CD14-positive monocyte (primary cell): ENCODE data around the gene DRC7. TPM values are rescaled to one million over a fixed set of nuclear protein-coding genes. Genes with fewer than 3 reads are reported as not detected.
"Not testable (repeated sequence)": the region's sequence is repeated elsewhere in the genome, so short reads cannot be mapped to it uniquely, and the experiment has no call there.

Source experiments
- DNase-seq, 3 donors: peaks; one replicate each; pipeline ENCODE4 v3.0.0-alpha.2; 2011 to 2022
- H2AFZ ChIP-seq: 2 replicates; pipeline ENCODE4 v1.6.0; 2012; ENCODE audit warnings: mild to moderate bottlenecking, low read depth, low read length, inconsistent platforms; ENCODE audit not compliant: insufficient read depth, poor library complexity, severe bottlenecking
- H3K27ac ChIP-seq, 2 donors: 1 replicate in 1 of 2; 2 replicates in 1 of 2; pipeline ENCODE4 v1.5.1; 2012 to 2013; ENCODE audit warnings: low read length in 2 of 2, control low read depth in 1 of 2, inconsistent platforms in 1 of 2, low read depth in 1 of 2, mild to moderate bottlenecking in 1 of 2
- H3K27me3 ChIP-seq, 2 donors: one replicate each; pipeline versions ENCODE4 v1.6.0 to v1.6.1; 2011 to 2013; ENCODE audit warnings: low read length in 2 of 2; ENCODE audit not compliant: control insufficient read depth in 2 of 2, insufficient read depth in 2 of 2
- H3K36me3 ChIP-seq, 2 donors: replicated peaks in 1 of 2; 1 replicate in 1 of 2; 2 replicates in 1 of 2; pipeline versions ENCODE4 v1.5.1 to v1.6.1; 2012 to 2013; ENCODE audit warnings: low read length in 2 of 2, control low read depth in 1 of 2, inconsistent platforms in 1 of 2, mild to moderate bottlenecking in 1 of 2; ENCODE audit not compliant: insufficient read depth in 2 of 2, control insufficient read depth in 1 of 2
- H3K4me1 ChIP-seq, 2 donors: 1 replicate in 1 of 2; 2 replicates in 1 of 2; pipeline versions ENCODE4 v1.5.1 to v1.6.1; 2012 to 2013; ENCODE audit warnings: low read length in 2 of 2, control low read depth in 1 of 2, inconsistent platforms in 1 of 2, mild to moderate bottlenecking in 1 of 2, moderate library complexity in 1 of 2; ENCODE audit not compliant: insufficient read depth in 2 of 2, control insufficient read depth in 1 of 2
- H3K4me2 ChIP-seq: replicated peaks from 2 replicates; pipeline ENCODE3; 2012; ENCODE audit warnings: low read length, moderate library complexity, mild to moderate bottlenecking; ENCODE audit not compliant: poor library complexity, severe bottlenecking; ENCODE audit errors: extremely low read depth
- H3K4me3 ChIP-seq, 3 experiments: fragments of 200-600 bp in 1 of 3; sonication (generic) in 1 of 3; replicated peaks in 1 of 3; 1 replicate in 2 of 3; 2 replicates in 1 of 3; pipeline ENCODE4 v1.5.1; 2011 to 2013; ENCODE audit warnings: low read length in 3 of 3, mild to moderate bottlenecking in 3 of 3, control low read depth in 2 of 3, low read depth in 2 of 3, inconsistent platforms in 1 of 3, moderate library complexity in 1 of 3
- H3K79me2 ChIP-seq: 2 replicates; pipeline ENCODE4 v1.6.0; 2012; ENCODE audit warnings: mild to moderate bottlenecking, control low read depth, inconsistent platforms, low read length, moderate library complexity; ENCODE audit not compliant: insufficient read depth
- H3K9ac ChIP-seq: 2 replicates; pipeline ENCODE4 v1.6.0; 2017; ENCODE audit warnings: low read length, mild to moderate bottlenecking; ENCODE audit not compliant: insufficient read depth, poor library complexity, severe bottlenecking
- H3K9me3 ChIP-seq, 2 donors: replicated peaks in 1 of 2; 1 replicate in 1 of 2; 2 replicates in 1 of 2; pipeline versions ENCODE4 v1.5.1 to v1.6.1; 2012 to 2013; ENCODE audit warnings: low read length in 2 of 2, control low read depth in 1 of 2; ENCODE audit not compliant: control insufficient read depth in 1 of 2, insufficient read depth in 1 of 2
- H4K20me1 ChIP-seq: 2 replicates; pipeline ENCODE4 v1.6.0; 2012; ENCODE audit warnings: mild to moderate bottlenecking, low read length, control low read depth, moderate library complexity; ENCODE audit not compliant: insufficient read depth
- H3K27ac Mint-ChIP-seq, 7 donors: one replicate each; pipeline ENCODE4 v1.8.0; 2020; ENCODE audit warnings: mild to moderate bottlenecking in 7 of 7, mixed read lengths in 7 of 7, moderate library complexity in 6 of 7, inconsistent platforms in 2 of 7
- H3K27me3 Mint-ChIP-seq, 3 donors: one replicate each; pipeline ENCODE4 v1.8.0; 2021 to 2022; ENCODE audit warnings: low read depth in 3 of 3, mild to moderate bottlenecking in 3 of 3, mixed read lengths in 3 of 3, moderate library complexity in 3 of 3, inconsistent platforms in 1 of 3
- H3K36me3 Mint-ChIP-seq, 2 donors: one replicate each; pipeline ENCODE4 v1.8.0; 2020; ENCODE audit warnings: mixed read lengths in 2 of 2, inconsistent platforms in 1 of 2, mild to moderate bottlenecking in 1 of 2
- H3K4me1 Mint-ChIP-seq: one replicate; pipeline ENCODE4 v1.8.0; 2020; ENCODE audit warnings: mild to moderate bottlenecking, mixed read lengths
- H3K4me3 Mint-ChIP-seq, 2 donors: one replicate each; pipeline ENCODE4 v1.8.0; 2020; ENCODE audit warnings: mild to moderate bottlenecking in 2 of 2, mixed read lengths in 2 of 2, moderate library complexity in 1 of 2
- H3K9me3 Mint-ChIP-seq, 7 donors: one replicate each; pipeline ENCODE4 v1.8.0; 2020 to 2022; ENCODE audit warnings: mixed read lengths in 7 of 7, mild to moderate bottlenecking in 6 of 7, moderate library complexity in 6 of 7, inconsistent platforms in 2 of 7
- WGBS: methylation state at CpG from one replicate; pipeline ENCODE4 v1.1.5; 2013; ENCODE audit warnings: missing lambda C conversion rate; ENCODE audit not compliant: insufficient coverage; 5-methylcytosine and 5-hydroxymethylcytosine counted together
- intact Hi-C, 2 donors: fragments of 100-400 bp; cut with micrococcal nuclease; formaldehyde crosslinking; loops; one replicate each; pipeline versions ENCODE4 v1.15.0 to v1.15.1; 2023
- polyA plus RNA-seq, 3 donors: library from polyadenylated mRNA; depleted of rRNA in 1 of 3; unstranded in 2 of 3; stranded (reverse) in 1 of 3; fragments of 300-500 nt in 2 of 3; fragments of >200 nt in 1 of 3; fragmentation: Illumina TruSeq in 2 of 3; gene quantifications; 1 replicate in 2 of 3; 2 replicates in 1 of 3; pipeline ENCODE4 v1.2.3, GENCODE V29; 2012 to 2021
- TF ChIP-seq, protein P1 (sequence below): fragments of 200-600 bp; IDR thresholded peaks from one replicate; pipeline ENCODE4 v1.8.0; 2022; ENCODE audit warnings: antibody characterized with exemption, mild to moderate bottlenecking

Gene DRC7
- polyA plus RNA-seq, 3 donors: 0.11 to 0.41 TPM; not detected in 1

DNA sequence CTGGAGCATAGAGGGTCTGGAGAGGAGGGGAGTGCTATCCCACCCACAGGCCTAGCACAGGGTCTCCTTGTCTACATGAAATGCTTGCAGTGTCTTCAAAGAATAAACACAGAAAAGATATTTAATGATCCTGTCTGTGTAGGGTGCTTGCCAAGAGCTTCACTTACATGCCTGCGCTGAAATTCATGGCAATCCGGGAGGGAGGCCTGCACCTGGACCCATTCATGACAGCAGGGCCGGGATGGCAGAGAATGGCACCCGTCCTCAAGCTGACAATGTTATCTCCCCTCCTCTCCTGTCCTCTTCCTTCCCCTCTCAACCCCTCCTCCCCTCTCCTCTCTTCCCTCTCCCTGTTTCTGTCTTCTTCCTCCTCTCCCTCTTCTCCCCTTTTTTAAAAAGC lies 24.4 kb upstream of the DRC7 start:
- no peak overlapping the region for H3K4me2 ChIP-seq
- no peak overlapping the region for H3K4me3 ChIP-seq
- WGBS: 40% methylated on average over 4 of the region's 4 CpGs
- no peak overlapping the region for H3K27ac ChIP-seq
- intact Hi-C loops: no loop called here
- H3K9me3 Mint-ChIP-seq: no peaks in the 10 kb centered on the region
- H3K27ac Mint-ChIP-seq: peak overlapping the region in 2 of 7 donors; percentile 75 to 90
- no peak for DNase-seq
- H3K9ac ChIP-seq: no peak overlapping the region
- no peaks in the 10 kb centered on the region for H3K79me2 ChIP-seq
- H3K4me1 Mint-ChIP-seq: peaks cover 47% of the 10 kb centered on the region
- no peak overlapping the region for H3K4me3 Mint-ChIP-seq
- H3K27me3 ChIP-seq: no peaks in the 10 kb centered on the region
- no peak overlapping the region for H2AFZ ChIP-seq
- peaks cover 6% of the 10 kb centered on the region in 2 donors for H3K36me3 Mint-ChIP-seq
- no peaks in the 10 kb centered on the region for H3K36me3 ChIP-seq
- peaks cover 38 to 45% of the 10 kb centered on the region in 2 donors for H3K4me1 ChIP-seq
- TF ChIP-seq, protein P1, sequence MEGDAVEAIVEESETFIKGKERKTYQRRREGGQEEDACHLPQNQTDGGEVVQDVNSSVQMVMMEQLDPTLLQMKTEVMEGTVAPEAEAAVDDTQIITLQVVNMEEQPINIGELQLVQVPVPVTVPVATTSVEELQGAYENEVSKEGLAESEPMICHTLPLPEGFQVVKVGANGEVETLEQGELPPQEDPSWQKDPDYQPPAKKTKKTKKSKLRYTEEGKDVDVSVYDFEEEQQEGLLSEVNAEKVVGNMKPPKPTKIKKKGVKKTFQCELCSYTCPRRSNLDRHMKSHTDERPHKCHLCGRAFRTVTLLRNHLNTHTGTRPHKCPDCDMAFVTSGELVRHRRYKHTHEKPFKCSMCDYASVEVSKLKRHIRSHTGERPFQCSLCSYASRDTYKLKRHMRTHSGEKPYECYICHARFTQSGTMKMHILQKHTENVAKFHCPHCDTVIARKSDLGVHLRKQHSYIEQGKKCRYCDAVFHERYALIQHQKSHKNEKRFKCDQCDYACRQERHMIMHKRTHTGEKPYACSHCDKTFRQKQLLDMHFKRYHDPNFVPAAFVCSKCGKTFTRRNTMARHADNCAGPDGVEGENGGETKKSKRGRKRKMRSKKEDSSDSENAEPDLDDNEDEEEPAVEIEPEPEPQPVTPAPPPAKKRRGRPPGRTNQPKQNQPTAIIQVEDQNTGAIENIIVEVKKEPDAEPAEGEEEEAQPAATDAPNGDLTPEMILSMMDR: no peak
- peaks cover 0 to 7% (median 2%) of the 10 kb centered on the region in 3 donors for H3K27me3 Mint-ChIP-seq
- no peaks in the 10 kb centered on the region for H3K9me3 ChIP-seq
- H4K20me1 ChIP-seq: no peaks in the 10 kb centered on the region

DNA sequence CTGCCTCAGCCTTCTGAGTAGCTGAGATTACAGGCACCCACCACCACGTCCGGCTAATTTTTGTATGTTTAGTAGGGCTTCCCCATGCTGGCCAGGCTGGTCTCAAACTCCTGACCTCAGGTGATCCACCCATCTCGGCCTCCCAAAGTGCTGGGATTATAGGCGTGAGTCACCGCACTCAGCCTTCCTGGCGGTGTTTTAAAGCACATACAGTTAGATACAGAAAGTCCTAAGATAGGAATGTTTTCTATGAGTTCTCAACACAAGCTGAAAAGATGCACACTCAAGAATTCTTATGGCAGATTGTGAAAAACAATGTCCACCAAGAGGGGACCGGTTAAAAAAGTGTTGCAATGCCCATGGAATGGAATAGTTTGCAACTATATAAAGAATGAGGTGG lies 23.2 kb upstream of the DRC7 start:
- H3K4me3 Mint-ChIP-seq, H3K4me3 ChIP-seq, H4K20me1 ChIP-seq, H3K36me3 Mint-ChIP-seq, H3K9ac ChIP-seq, H3K27me3 Mint-ChIP-seq, H3K9me3 ChIP-seq, H2AFZ ChIP-seq, H3K27me3 ChIP-seq, H3K36me3 ChIP-seq, DNase-seq, H3K9me3 Mint-ChIP-seq, H3K4me2 ChIP-seq, H3K27ac ChIP-seq, intact Hi-C loops, H3K79me2 ChIP-seq, H3K27ac Mint-ChIP-seq: not testable (repeated sequence)
- 80% methylated on average over 4 of the region's 7 CpGs for WGBS
- H3K4me1 Mint-ChIP-seq: peaks cover 57% of the 10 kb centered on the region
- H3K4me1 ChIP-seq: peaks cover 51 to 57% of the 10 kb centered on the region in 2 donors
